ENCODE measurements around the gene TCF7L2.

TCF7L2 gene

GRCh38 chr10:112967200-112967599 lies 17.2 kb downstream of the TCF7L2 start:
- DNase-seq = no peak

- no peak for DNase-seq
Measured at GRCh38 chr10:112969131-112969530, 19.1 kb downstream of the TCF7L2 start.

DNA sequence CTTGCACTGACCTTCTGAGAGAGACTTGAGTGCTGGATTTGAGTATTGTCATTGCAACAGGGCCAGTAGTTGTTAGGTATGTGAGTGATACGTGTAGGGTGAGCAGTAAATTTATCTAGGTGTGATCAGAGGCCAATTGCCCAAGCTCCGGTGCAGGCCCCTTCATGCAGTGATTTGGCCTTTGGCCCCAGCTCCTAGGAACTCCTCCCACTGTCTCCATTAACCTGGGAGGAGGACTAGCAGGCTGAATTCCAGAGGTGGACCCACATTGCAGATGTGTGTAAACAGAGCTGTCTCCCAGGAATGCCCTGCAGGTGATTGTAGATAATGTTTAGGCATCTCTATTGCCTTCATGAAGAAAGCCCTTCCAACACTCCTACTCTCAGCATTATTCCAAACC lies 19.5 kb downstream of the TCF7L2 start:
- no peak for DNase-seq

- no peak for DNase-seq
Measured at GRCh38 chr10:112970021-112970420, 20.0 kb downstream of the TCF7L2 start.

GRCh38 chr10:112972606-112973005 lies 22.6 kb downstream of the TCF7L2 start:
- DNase-seq = no peak

DNA sequence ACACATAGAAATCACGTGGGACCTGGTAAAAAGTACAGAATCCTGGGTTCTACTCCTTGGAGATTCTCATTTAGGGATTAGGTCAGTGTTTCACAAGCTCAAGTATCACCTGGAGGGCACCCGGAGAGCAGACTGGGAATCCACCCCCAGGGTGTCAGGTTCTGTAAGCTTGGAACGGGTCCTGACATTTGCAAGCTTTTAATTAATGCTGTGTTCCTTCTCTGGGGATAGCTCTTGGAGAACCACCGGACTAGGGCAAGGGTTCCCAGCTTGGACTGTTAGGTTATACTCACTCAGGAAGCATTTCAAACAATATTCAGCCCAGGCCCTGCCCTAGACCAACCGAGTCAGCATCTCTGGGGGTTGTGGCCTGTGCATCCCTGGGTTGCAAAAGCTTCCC lies 23.0 kb downstream of the TCF7L2 start:
- DNase-seq = no peak

DNA sequence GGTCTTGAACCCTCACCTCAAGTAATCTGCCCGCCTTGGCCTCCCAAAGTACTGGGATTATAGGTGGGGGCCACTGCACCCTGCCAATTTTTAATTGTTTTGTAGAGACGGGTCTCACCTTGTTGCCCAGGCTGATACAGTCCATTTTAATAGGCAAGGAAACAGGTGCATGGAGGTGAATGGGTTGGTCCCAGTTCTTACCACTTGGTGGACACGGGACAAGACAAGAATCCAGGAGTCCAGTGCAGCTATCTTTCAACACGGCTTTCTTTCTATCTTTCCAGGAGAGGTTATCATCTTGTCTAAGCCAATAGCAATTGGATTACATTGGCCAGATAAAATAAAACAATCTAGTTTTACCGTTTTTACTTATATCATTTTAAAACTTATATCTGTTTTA lies 23.8 kb downstream of the TCF7L2 start:
- no peak for DNase-seq

GRCh38 chr10:112977426-112977898 lies 27.4 kb downstream of the TCF7L2 start:
- no peak for DNase-seq

- no peak for DNase-seq
Measured at GRCh38 chr10:112979927-112980326, 29.9 kb downstream of the TCF7L2 start.

DNA sequence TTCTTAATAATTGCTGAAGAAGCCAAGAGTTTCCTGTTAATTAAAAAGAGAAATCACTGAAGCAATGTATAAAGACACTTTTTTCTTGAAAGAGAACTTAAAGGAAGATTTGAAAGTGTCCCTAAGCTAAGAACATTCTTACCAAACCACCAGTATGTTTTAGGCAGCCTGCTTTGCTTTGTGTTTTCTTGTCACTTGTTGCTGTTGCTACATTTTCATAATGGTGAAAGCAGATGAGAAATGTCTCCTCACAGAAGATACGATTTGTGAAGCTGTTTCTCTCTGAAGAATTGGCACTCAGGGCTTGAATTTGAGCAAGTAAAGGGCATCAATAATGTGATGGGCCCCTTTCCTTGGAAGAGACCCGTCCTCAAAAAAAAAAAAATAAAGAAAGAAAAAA lies 30.9 kb downstream of the TCF7L2 start:
- no peak for DNase-seq

DNA sequence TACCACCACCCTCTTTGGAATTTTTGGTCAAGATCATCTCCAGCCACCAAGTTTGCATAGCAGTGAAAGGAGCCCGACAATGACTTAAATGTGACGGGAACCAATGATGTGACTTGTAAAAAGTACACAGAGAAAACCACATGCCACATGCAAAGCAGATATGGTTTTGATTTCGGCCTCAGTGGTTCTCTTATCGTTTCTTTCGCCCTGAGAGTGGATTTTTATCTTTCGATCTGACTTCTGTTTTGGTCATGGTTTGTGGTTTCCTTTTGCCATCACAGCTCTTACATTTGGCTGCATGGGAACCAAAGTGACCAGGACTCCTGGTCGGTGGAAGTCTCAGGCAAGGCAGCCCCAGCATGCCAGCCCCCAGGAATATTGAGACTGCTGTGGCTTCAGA lies 31.5 kb downstream of the TCF7L2 start:
- DNase-seq = peak; percentile 11

GRCh38 chr10:112983444-112984056 lies 33.5 kb downstream of the TCF7L2 start:
- no peak for DNase-seq

DNA sequence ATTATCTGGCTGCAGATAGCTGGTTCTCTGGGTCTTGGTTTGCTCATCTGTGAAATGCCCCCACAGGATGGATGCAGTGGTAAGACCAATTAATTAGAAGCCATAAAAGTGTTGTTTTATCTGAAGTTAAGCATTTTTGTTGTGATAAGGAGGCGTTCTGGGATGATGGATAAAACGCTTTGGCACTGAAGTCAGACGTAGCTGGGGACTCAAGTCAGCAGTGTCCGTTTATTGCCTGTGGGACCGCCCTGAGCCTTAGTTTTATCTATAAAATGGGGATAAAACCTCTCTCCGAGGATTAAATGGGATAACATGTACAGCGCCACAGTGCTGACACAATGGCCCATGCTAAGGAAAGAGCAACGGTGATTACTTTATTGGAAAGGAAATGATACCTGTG lies 34.7 kb downstream of the TCF7L2 start:
- no peak for DNase-seq

DNA sequence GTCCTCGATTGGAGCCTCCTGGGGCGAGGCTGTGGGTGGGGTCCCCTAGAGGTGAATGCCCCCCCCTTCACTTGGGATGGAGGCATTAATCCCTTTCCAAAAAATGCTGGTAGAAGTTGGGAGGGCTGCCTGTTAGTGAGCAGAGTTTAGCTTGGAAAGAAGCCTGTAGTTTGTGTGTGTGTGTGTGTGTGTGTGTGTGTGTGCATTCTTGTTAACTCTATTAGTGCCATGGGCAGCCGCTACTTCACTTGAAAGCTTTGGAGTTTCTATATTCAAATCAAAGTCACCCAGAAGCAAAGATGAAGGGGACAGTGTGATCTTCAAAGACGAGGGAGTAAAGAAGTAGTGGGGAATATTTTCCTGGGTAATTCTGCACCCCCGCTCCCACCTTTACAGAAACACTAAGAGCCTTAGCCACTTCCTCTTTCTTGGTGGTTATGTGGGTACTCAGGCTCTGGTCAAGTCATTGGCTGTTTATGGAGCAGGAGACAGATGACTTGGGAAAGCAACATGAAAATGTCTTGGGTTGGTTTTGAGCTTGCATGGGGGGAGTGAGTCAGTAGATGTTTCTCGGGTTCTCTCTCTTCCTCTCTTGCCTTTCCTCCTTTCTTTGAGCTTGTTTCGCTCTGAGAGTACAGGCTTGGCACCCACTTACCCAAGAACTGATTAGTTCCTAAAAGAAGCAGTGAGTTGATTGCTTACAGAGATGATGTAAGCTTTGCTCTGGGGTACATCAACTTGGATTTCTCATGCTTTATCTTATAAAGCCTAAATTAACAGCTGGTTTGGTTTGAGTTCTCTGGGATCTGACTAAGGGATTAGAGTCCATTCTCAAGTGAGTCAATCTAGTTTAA lies 35.9 kb downstream of the TCF7L2 start:
- no peak for DNase-seq

DNA sequence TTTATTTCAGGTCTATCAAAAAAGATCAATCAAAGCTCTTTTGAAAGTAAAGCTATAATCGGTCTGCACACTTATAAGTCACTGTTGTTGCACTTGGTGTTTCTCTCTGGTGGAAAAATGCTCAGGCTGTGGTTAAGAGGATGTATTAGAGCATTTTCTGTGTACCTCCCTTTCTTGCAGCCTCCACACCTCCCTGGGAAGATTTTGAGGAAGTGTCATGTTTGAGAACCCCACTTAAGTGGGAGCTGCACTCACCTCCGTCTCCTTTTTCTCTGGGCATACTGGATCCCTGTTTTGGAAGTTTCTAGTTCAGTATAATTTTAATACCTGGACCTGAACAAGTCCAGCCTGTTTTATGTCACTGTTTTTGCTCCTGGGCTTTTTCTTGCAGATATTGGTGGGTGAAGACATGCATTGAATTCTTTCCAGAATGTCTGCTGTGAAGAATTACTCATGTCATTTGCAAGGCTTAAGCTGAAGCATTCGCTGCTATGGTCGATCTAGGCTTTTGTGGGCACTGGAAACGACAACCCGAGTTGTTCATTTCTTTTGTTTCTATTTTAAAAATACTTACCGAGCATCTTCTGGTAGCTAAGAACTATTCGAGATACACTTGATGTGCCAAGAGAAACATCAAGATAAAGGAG lies 36.6 kb downstream of the TCF7L2 start:
- DNase-seq = no peak

GRCh38 chr10:112988839-112989406 lies 38.9 kb downstream of the TCF7L2 start:
- DNase-seq = no peak

- no peak for DNase-seq
Measured at GRCh38 chr10:112989826-112990225, 39.8 kb downstream of the TCF7L2 start.

GRCh38 chr10:112990271-112990670 lies 40.2 kb downstream of the TCF7L2 start:
- DNase-seq = no peak

DNA sequence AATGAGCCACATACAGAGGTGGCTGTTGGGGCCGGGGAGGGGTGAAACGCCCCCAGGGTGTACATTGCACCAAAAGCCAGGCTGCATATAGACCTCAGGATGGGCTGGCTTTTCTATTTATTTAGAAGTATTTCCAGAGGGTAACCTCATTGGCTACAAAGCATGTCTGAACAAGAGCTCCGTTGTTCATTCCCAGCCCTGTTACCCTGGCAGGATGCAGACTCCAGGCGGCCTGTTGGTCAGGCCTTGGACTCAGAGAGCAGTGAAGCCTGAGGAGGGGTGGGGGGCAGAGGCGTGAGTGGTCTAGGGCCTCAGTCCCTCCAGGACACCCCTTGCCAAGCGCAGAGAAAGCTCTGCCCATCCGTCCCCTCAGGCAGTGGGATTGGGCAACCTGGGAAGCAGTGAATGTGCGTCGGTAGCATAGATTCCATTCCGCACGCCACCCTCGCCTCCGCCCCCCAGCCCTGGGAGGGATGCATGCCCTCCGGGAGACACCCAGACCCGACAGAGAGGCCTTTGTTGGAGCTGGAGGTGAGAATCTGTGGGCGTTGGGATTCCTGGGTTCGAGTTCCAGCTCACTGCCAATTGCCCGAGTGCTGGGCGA lies 41.9 kb downstream of the TCF7L2 start:
- DNase-seq = no peak

DNA sequence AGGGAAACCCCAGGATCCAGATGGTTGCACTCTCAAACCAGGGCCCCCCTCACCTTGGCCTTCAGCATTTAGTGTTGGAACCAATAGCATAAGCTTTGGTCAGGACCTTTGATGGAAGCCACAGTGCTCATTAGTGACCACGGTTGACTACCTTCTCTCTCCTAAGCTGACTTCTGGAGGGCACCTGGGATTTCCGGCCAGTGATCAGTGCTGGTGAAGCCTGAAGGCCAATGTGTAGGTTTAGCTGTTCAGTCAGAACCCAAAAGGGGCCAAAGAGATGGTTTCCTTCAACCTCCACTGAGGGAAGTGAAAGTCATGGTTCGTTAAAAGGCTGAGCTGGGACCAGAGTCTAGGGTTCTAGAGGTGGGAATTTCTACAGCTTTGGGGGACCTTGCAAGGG lies 46.4 kb downstream of the TCF7L2 start:
- no peak for DNase-seq

GRCh38 chr10:112999102-112999501 lies 49.1 kb downstream of the TCF7L2 start:
- no peak for DNase-seq

DNA sequence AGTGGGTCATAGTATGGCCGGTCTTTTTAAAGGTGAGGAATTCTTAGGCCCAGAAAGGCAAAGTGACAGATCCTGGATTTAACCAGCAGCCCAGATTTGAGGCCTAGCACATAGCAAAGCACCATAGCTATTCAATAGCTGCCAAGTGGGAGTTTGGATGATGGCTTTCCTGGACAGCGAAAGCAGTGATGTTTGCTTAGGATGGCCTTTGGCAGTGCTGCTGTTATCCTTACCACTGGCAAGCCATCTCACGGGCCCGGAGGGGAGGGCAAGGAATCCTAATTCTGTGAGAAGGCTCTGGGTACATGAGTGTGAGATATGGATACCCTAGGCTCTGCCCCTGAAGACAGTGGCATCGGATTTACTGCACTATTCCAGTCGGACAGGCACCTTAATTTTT lies 50.4 kb downstream of the TCF7L2 start:
- no peak for DNase-seq

Data from NCI-H1048 (cell line).